Prostate gland (tissue), 2 donors: ENCODE results near the gene SRRD.

Experiments
- CTCF ChIP-seq, 4 experiments: fragments of 200-600 bp in 2 of 4; fragments of 450-650 bp in 2 of 4; sonication (generic) in 2 of 4; IDR thresholded peaks; 1 replicate in 3 of 4; 2 replicates in 1 of 4; pipeline ENCODE4 v1.5.1; 2016 to 2019; ENCODE audit warnings: antibody characterized with exemption in 4 of 4, mild to moderate bottlenecking in 2 of 4, moderate library complexity in 2 of 4
- POLR2A ChIP-seq: fragments of 450-650 bp; IDR thresholded peaks from one replicate; pipeline ENCODE4 v1.6.1; 2016; ENCODE audit warnings: antibody characterized with exemption, mild to moderate bottlenecking
- POLR2AphosphoS5 ChIP-seq: sonication (generic); formaldehyde crosslinking; IDR thresholded peaks from one replicate; pipeline ENCODE4 v1.6.1; 2017; ENCODE audit warnings: antibody characterized with exemption

DNA sequence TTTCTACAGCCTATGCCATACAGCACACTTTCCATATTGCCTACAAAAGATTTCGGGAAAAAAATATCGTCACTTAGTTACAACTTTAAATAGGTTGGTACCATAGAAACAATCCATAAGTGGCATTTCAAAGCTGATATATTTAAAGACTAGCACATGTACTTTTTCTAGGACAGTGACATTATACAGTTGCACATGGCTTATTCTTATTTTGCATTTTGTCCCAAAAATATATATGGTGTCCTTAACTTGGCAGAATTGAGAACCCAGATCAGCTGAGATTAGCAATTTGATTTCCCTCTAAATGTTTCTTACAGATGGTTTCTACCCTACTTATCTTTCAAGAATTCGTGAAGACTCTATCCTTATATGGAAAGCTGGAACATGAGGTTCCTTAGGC, 32.3 kb downstream of the SRRD start:
- TF ChIP-seq POLR2A (no peak), CTCF (IDR thresholded peaks at IDR 0.05) (no peak), POLR2AphosphoS5 (no peak)
